GM10847 (cell line): ENCODE data around the gene TTC39A.

ENCODE experiments used
- POLR2A ChIP-seq: IDR thresholded peaks from 2 replicates; pipeline ENCODE4 v1.6.1; 2011; ENCODE audit not compliant: insufficient read length; ENCODE audit errors: extremely low read depth

TTC39A gene

DNA sequence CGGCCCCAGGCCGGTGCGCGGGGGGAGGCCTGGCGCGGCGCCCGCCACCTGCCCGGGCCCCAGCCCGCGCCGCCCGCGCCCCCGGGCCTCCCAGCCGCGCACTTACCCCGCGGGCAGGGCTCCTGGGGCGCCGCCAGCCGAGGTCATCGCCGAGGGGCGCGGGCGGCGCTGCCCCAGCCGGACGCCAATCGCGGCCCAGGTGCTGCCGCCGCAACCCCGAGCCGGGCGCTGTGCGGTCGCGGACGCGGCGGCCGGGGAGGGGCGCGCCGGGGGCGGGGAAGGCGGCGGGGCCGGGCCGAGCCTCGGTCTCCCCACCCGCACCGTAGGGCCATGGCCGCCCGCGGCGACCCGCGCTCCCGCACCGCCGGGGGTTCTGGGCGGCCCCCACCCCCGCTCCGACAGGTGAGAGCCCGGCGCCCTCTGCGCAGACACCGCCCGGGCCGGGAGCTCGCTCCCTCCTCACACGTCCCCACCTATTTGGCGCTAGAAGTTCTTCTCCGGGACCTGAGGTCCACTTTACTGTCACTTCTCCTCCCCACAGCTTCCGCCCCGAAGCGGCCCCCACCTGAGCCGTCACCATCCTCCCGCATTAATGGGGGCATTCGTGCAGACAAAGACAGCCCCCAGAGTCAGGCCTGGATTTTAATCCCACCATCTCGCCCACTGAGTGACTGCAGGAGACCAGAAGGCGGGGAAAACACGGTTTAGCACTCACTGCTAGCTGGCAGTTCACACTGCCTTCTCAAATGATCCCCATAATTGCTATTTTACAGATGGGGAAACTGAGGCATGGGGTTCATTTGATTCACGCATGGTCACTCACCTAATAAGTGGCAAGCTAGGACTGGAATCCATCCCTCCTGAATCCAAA, at the start of gene TTC39A:
TSS of gene TTC39A (minus strand) at position 232 of the 871 bp plus-strand sequence. CDS start at position 147, 85 bp downstream.
- no peak for TF ChIP-seq POLR2A

DNA sequence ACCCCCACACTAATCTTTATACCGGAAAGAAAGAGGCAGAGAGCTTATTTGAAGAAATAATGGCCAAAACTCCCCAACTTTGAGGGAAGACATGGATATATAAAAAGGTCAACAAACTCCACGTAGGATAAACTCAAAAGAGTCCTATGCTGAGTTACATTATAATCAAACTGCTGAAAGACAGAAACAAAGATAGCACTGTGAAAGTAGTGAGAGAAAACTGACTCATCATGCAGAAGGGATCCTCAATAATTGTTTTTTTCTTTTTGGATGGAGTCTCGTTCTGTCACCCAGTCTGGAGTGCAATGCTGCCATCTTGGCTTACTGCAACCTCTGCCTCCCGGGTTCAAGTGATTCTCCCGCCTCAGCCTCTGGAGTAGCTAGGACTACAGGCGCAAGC, 48.5 kb upstream of the TTC39A start:
- TF ChIP-seq POLR2A: no peak

DNA sequence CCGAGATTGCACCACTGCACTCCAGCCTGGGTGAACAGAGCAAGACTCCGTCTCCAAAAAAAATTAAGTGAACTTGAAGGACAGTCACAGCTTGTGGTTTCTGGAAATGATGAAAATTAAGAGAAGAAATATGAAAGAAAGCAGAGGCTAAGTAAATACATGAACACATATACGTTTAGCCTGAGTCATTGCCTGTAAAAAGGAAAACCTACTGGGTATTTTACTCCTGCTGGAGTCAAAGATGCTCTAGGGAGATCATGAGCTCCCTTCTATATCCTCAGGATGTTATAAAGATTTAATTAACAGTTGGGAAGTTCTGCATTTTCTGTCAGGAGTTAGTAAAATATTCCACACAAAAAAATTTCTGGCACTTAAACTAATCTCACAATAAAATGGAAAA, 43.5 kb upstream of the TTC39A start:
- TF ChIP-seq POLR2A: no peak

DNA sequence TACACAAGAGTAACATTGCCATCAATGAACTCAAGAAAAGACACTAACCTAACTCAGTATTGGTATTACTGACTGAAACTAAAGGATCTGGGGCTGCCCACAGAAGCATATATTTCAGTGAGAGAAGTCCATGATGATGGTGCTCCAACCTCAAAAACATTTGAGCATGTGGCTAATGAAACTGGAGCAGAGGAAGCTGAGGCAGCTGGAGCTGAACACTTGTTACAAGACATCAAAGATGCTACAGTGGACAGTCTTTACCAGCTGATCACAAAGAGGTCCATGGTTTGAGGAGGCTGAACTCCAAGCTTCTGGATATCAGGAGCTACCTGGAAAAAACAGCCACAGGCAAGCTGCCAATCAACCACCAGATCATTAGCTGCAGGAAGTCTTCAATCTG, 42.2 kb upstream of the TTC39A start:
- TF ChIP-seq POLR2A: no peak

DNA sequence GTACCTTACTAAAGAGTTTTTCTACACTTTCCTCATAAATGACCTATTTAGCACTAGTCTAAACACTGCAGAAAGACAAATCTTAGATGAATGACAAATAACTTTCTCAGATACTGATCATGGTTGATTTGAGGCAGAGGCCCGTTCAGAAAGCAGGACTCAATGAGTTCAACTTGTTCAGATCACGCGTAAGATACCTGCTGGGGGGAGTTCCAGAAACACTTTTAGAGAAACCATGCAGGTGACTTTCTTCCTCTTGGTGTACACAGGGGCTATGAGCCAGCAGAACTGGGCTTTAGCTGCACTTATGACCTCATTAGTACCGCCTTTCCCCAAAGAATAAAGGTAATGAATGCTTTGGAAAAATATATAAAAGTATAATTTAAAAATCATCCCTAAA, 38.8 kb upstream of the TTC39A start:
- no peak for TF ChIP-seq POLR2A

DNA sequence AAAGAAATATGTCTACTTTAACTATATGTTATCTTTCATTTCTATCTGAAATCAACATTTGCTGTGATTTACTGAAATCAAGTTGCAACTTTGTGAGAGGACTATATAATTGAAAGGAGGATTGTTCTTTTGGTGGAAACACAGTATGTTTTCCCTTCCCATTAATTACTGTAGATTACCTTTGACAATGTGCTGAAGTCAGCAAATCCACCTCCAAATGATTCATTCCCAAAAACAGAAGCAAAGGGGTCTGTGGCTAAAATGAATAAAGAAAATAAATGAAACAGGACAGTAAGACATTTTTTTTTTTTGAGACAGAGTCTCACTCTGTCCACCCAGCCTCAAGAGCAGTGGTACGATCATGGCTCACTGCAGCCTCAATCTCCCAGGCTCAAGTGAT, 35.4 kb upstream of the TTC39A start:
- no peak for TF ChIP-seq POLR2A

DNA sequence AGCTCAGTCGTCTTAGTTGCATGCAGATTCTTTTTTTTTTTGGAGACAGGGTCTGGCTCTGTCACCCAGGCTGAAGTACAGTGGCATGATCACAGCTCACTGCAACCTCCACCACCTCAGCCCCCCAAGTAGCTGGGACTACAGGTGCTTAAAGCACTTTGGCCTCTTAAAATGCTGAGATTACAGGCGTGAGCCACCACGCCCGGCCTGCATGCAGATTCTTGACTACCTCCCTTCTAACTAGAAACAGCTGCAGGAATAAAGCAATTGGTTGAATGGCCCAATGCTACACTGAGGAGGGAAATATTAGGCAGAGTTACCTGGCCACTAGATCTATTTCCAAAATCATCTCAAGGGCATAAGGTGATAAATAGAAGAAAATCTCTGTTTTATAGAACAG, 29.5 kb upstream of the TTC39A start:
- no peak for TF ChIP-seq POLR2A

DNA sequence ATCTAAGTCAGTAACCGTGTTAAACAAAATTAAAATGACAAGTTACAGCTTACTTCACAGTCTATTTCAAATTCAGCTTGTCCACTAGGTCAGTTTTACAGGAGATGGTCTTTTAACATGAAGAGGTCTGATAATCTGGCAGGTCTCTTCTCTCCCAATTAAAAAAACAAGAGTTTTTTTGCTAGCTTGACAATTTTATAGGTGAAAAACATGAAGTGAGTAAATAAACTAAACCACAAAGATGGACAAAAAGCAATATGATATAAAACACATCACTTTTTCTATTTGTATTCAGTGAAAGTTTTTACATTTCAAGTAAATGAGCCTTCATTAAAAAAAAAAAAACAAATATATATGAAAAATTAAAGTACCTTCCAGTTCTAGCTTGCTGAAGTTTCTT, 25.0 kb upstream of the TTC39A start:
- TF ChIP-seq POLR2A: no peak

DNA sequence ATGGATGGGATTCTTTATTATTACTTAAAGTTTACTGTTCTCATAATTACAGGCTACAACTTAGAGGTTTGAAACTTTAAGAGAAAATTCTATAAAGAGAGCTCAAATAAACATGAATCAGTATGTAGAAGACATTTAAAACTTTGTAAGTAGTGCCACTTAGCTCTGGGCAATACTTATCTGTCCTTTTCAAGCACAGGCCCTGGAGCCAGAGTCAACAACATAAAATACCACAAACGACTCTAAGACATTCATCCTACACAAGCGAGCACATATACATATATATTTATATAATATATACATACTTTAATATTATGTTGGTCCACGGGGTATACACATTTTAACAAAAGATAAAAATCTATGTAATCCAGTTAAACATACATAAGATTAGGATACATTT, 24.1 kb upstream of the TTC39A start:
- no peak for TF ChIP-seq POLR2A

DNA sequence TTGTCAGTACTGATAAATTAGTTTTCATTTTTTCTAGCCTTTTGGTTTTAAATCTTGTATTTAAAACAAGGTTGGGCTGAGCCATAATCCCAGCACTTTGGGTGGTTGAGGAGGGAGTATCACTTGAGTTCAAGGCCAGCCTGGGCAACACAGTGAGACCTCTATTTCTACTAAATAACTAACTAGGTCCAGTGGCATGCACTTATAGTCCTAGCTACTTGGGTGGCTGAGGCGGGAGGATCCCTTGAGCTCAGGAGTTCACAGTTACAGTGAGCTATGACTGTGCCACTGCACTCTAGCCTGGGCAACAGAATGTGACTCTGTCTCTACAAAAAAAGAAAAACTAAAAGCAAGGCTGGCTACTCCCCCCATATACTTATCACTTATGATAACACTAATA, 21.5 kb upstream of the TTC39A start:
- TF ChIP-seq POLR2A: no peak

DNA sequence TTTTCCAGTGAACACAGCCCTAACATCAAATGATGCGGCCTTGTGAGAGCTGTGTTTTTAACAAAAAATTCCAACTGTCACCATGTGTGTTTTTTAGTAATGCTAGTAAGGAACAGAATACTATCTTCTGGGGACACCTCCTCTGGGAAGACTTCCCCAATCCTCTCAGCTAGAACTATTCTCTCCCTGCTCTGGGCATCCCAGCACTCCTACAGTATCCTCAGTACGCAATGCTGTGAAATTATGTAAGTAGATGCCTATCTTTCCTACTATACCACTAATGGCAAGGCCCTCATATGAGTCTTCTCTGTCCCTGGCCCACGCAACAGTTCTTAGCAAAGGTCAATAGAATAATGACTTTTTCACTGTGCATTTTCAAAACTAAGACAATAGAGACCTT, 19.5 kb upstream of the TTC39A start:
- no peak for TF ChIP-seq POLR2A

DNA sequence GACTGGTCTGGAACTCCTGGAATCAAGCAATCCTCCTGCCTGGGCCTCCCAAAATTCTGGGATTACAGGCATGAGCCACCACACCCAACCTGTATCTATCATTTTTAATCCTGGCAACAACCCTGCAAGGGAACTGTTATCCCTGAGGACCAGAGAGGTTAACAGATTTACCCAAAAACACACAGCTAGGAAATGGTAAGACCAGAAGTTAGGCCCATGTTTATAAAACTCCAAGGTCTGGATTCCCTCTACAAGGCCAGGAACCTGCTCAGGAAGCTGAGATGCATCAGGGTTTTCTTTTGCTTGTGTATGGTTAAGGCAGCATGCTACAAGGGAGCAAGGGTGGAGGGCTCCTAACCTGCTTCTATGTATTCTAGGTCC, 17.8 kb upstream of the TTC39A start:
- no peak for TF ChIP-seq POLR2A

DNA sequence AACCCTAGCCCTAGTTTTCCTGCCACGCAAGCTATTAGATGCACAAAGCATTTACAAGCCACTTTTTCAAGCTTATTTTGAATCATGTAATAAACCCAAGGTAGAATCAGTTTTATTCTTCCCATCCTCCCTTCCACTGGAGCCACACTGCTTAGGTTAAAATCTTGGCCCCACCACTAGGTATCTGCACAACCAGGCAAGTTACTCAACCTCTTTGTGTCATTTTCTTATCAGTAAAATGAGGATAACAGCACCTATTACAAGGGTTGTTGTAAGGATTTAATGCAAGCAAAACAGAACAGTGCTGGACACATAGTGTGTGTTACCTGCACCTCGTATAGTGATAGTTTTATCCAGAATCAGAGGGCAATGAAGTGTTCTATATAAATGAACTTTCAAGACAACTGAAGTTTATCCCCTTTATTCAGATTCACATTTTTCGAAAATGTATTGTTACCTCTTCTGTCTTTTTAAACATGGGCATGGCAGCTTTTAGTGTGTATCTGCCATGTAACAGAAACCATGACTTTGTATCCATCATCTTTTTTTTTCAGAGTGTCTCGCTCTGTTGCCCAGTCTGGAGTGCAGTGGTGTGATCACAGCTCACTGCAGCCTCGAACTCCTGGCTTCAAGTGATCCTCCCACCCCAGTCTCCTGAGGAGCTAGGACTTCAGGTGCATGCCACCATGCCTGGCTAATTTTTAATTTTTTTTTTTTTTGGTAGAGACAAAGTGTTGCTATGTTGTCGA, 17.2 kb upstream of the TTC39A start:
- TF ChIP-seq POLR2A: no peak

DNA sequence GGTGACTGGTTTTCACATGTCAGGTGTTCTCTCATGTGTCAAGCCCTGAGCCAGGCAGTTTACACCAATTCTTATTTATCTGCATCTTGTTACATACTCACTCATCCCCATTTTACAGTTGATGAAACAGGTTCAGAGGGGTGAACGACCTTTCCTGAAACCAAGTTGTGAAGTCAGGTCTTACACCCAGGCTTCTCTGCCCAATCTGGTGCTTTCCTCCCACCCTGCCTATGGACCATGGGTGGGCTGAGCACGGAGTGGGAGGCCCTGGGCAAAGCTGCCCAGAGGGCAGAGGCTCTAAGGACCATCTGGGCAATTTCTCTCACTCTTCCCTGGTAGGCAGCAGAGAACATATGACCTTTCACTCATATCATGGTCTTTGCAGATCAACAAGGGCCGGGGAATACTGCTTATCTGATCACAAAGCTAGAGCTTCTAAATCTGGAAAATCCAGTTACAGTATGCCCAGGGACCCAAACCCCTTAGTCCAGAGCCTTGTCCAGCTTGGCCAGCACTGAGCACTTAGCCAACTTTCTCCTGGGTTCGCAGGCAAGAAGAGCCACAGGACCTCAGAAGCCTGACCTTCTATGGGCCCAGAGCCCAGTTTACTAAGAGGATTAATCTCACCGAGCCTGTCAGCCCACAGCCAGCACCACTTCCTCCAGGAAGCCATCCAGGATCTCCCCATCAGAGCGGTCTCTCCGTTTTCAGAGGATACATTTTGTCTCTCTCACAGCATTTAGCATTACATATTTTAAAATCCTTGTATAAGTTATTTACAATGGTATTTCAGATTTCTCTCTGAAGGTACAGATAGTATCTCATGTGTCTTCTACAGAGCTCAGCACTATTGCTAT, 16.0 kb upstream of the TTC39A start:
- no peak for TF ChIP-seq POLR2A

DNA sequence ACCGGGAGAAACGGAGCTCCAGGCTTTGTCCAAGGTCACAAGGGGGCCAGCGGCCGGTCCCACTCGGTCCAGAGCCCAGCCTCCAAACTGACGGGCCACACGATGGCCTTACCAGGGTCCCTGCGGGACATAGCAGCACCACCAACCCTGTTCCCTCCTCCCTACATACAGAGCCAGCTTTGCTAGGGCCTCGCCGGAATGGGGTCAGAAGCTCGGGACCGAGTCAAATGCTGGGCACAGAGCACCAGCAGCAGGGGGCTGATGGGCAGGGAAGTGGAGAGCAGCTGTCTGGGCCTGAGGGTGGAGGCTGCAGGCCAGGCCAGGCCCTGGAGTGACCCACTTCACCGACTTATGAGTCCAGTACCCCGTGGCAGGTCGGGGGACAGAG, 14.9 kb upstream of the TTC39A start:
- no peak for TF ChIP-seq POLR2A
